HG02970 (cell line): ENCODE data around the gene AOPEP.
"Not testable (repeated sequence)": the region's sequence is repeated elsewhere in the genome, so short reads cannot be mapped to it uniquely, and the experiment has no call there.

Experiments
- ATAC-seq: cut with Tn5 transposase; IDR thresholded peaks from one replicate; pipeline ENCODE4 v1.9.1; 2021; ENCODE audit warnings: mild to moderate bottlenecking, moderate library complexity, moderate number of reproducible peaks; ENCODE audit not compliant: unreplicated experiment, low FRiP score

The AOPEP gene

DNA sequence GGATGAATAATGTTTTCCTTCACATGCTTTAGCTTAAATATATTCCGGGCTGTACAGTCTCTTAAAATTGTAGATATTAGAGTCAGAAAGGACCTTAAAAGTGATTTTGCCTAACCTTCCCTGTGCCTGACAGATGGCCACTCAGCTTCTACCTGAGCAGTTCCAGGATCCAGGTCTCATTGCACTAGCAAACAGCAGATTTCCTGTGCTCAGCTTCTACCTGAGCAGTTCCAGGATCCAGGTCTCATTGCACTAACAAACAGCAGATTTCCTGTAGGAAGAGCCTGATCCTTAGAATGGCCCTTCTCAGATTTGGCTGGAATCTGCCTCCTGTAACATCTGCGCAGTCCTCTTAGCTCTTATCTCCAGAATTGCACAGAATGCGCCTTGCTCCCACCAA, 219.8 kb downstream of the AOPEP start:
- ATAC-seq: no peak

DNA sequence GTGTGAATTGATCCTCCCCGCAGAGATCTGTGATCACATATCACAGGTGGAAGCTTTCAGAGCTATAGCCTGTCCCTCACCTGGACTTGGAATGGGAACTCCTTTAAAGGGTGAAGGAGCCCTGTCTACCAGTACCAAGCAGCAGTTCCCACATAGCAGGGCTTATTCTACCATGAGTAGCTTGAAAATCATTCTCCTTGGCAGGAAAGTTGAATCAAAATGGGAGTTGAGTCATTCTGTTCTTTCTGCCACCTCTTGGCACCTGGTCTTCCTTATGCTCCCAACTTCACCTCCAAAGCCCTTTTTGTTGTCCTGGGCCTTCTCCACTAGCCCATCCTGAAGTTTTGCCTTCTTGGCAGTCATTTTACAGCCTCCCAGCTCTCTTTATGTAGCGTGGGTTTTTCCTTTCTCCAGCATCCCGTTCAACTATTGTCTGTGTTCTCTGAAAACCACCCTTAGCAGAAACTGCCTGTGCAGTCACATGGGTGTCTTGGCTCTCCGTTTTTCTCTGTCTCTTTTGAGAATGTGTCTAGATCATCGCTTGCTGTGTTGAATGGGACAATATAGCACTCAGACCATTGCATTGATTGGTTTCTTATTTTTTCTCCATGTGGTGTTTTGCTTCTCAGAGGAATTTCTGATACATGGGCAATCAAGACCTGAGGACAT, 222.2 kb downstream of the AOPEP start:
- ATAC-seq: no peak

DNA sequence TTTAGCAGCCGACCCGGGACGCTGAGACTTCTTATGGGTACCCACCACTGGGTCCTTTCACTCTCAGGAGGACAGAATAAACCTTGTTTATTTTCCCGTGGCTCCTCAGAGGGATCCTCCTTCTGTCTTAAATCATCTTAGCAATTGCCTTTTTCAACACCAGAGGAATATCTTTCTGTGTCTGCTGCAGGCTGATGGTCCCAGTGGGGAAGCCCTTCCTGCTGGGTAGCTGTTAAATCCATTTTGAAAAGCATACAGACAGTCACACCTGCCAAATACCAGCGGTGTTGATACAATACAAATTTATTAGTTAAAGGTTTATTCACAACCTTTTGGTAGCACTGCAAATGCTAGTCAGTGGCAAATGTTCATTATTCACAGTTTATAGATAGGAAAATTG, 222.9 kb downstream of the AOPEP start:
- no peak for ATAC-seq

DNA sequence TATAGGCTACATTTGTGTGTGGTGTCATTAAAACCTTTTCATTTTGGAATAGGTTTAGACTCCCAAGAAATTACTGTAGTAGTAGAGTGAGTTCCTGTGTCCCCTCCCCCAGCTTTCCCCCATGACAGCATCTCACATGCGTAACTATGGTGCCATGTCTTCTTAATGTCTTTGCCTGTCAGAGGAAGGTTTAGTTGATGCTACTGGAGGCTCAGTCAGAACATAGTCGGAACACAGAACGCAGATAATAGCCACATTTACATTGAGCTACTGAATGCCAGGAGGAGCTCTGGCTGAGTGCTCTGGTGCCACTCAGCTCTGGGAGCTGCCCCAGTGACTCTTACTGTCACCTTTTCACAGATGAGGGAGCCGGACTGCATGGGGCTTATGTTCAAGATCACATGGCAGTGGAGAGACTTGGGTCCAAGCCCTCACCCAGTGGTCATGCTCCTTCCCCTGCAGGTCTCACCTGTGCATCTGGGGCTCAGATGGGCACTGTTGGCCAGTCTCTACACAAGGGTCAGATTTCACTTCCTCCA, 223.6 kb downstream of the AOPEP start:
- no peak for ATAC-seq

DNA sequence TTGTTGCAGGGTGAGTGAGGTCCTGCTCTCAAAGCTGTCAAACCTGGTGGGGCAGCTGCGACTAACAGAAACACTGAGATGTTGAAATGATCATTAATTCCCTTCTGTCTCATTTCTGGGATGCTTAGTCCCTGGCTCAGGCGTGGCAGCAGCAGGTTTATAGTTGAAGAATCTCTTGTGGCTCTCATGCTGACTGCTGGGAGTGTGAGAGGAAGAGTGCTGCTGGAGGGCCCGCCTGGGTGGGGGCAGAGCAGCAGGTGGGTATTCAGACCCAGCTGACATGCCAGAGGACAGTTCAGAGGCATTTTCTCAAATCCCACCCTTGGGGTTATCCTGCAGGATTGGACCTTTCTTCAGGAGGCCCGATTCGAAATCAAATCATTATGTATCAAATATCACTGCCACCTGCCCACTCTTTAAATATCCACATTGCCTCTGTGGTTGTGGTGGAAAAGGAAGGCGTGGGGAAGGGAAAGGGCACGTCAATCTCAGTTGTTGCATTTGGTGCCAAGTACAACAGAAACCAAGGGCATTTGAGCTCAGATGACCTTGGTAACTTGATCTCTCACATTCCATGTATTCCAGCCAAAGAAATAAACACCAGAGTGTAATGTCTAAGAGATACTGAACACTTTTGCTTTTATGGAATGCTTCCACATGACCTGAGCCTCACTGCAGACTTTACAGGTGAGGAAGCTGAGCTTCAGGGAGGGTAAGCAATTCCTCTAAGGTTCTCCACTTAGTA, 224.3 kb downstream of the AOPEP start:
- no peak for ATAC-seq

GRCh38 chr9:94951324-94952135, 225.0 kb downstream of the AOPEP start:
- ATAC-seq: no peak

DNA sequence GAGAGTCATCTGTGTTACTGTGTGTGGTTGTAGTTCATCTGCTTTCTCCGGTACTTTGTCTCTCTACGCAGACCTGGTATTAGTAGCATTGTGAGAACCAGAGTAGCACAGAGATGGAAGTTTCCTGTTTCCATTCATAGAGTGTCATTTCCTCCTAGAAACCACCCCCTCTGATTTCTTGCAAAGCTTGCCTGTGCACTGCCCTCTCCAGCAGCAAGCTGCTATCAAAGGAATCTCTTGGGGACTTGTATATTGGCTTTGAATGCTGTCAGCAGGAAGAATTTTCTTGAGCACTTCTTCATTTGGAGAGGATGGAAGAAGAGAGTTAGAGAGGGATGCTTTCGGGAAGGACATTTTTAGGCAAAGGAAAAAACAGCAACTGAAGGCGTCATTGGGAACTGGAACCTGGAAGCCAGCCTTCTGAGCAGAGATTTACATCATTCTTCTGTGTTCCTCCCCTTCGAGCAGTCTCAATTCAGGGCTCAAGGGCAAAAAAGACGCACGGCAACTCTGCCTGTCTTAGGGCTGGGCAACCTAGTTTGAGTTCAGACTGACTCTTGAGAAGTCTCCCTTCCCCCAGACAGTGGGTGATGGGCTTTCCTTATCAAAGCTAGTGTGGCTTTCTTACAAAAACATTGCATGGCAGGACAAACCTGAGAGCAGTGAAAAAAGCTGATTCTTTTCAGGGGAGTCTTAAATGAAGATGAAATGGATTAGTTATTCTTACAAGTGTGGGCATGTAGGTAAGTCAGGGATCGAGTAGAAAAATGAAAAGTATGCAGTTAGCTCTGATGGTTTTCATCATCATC, 226.3 kb downstream of the AOPEP start:
- no peak for ATAC-seq

DNA sequence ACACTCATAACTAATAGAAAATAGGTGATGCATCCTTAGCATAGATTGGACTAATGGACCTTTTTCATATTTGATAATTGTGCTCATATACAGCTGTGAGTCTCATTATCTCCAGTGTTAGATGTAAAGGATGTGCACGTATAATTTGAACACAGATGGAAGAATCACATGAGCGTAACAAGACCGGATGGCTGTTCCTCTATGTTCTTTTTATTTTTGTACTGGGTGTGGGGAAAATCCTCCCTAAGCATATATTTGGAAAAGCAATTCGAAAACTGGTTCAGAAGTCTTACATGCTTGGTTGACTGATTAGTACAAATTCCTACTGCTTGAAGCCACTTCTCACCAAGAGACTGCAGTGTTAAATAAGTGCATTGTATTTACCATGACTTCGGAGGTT, 230.2 kb downstream of the AOPEP start:
- no peak for ATAC-seq

GRCh38 chr9:94960964-94961363, 234.5 kb downstream of the AOPEP start:
- ATAC-seq: no peak

DNA sequence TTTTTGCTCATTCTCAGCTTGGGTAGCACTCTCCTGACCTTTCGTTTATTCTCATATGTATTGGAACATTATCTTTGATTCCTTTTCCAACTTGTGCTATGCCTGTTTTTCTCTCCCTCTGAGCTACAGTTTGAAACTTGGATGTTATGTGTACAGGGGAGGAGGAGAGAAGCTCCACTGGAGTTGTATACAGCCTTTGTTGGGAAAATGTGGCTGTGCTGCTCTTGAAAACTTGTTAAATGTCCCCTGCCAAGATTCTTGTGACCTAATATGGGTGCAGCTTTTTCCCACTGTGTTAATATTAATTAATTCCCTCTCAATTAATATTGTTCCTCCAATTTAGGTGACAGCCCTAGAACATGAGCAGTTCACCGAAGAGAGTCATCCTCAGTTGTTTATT, 235.4 kb downstream of the AOPEP start:
- ATAC-seq: no peak

GRCh38 chr9:94965631-94966030, 239.1 kb downstream of the AOPEP start:
- not testable (repeated sequence) for ATAC-seq

- ATAC-seq: not testable (repeated sequence)
These were observed 239.5 kb downstream of the AOPEP start for GRCh38 chr9:94966046-94966445.

GRCh38 chr9:94967482-94967881, 241.0 kb downstream of the AOPEP start:
- ATAC-seq: no peak

GRCh38 chr9:94971378-94972131, 245.1 kb downstream of the AOPEP start:
- no peak for ATAC-seq

DNA sequence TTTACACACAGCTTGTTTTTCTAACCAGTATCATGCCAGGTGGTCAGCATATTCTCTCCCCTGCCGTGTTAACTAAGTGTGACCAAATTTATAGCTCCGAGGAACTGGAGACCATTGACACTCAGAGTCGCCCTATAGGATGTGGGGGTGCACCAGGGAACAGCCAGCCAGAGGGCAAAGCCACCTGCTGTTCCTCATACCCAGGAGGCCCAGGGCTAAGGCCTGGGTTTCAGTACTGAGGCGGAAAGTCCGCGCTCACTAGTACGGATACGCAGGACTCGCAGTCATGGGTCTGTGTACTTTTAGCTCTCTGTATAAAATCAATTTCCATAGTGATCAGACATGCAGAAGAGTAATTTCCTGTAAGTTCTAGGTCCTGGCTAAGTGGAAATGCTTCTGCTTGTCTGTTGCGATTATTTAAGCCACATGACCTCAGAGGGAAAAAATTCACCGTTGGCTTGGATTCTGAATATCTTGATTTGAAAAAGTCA, 247.0 kb downstream of the AOPEP start:
- ATAC-seq: no peak

- ATAC-seq: no peak
These were observed 247.8 kb downstream of the AOPEP start for GRCh38 chr9:94974154-94974879.

- no peak for ATAC-seq
These were observed 249.0 kb downstream of the AOPEP start for GRCh38 chr9:94975480-94975879.

DNA sequence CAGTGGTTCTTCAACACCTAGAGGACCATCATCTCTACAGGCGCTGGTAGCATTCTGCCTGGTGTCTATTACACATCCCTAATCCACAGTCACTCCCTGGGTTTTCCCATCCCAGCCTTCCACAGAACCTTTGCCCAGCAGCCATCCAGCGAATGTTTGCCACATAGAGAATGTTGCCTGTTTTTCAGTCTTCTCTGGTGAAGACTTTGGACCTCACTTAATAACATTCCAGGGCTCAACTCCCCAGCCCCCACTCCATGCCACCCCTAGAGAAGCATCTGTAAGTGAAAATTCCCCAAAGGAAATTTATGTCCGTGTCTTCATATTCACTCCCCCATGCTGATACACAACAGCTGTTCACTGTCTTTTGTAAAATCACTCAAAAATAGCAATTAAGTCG, 249.6 kb downstream of the AOPEP start:
- no peak for ATAC-seq

DNA sequence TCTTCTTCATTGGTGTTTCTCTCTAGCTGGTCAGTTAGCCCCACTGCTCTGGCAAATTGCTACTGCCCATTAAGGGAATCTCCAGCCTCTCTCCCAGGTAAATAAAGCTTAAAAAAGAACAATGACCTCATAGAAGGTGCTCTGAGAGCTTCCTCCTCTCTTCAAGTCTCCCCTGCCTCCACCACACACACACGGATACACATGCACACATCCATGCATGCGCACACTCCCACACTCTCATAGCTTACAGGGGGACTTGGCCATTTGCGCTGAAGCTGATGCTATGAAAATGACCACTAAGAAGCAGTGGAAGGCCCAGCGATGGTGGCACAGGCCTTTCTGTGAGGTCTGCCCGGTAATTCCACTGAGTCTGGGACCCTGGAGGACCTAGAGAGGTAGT, 250.9 kb downstream of the AOPEP start:
- ATAC-seq: no peak
